ENCODE results near the gene PRX. TPM values are rescaled to one million over a fixed set of nuclear protein-coding genes. Genes with fewer than 3 reads are reported as not detected.

PRX gene
- total RNA-seq, 1 donor from 2014 or later: 2.8 TPM

DNA sequence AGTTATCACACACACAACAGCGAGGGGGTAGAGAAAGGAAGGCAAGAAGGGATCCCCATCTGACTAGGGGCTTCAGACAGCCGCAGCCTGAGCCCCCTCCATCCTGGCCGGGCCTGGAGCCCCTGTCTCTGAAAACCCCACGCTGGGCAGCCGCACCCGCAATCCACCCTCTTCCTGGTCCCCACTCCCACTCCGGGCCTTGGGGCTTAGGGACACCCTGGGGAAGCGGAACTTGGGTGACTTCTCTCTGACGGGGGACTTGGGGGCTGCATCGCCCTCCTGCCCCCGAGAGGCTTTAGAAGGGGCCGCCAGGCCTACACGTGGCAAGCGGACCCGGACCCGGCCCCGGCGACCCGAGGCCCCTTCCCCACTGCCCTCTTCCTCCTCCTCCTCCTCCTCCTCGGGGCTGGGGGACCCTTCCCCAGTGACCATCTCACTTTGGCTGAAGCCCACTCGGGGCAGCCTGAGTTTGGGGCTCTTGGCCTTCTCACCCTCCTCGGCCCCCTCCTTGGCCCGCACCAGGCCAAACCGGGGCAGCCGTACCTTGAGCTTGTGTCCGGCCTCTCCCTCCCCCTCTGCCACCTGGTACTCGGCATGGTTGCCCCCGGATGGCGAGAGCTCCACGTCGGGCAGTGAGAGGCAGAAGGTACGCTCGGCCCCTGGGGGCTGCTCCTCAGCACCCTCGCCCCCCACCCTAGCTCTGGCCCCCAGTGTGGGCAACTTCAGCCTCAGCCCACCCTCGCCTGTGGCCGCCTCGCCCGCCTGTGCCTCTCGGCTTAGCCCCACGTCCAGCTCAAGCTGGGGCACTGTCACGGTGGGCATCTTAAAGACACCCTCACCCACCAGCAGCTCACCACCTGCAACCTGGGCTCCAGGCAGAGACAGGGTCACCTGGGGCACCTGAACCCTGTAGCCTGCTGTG lies 19.0 kb downstream of the PRX start:
- no peak for DNase-seq (ENCODE audit: low read depth, low spot score)
- Mint-ChIP-seq H3K4me3 (no peak overlapping the region), H3K4me1 (peaks cover 3% of the 10 kb centered on the region), H3K27me3 (ENCODE audit: low read depth) (no peaks in the 10 kb centered on the region), H3K36me3 (ENCODE audit: low read depth) (no peaks in the 10 kb centered on the region), H3K27ac (ENCODE audit: unreplicated experiment) (peak overlapping the region; percentile 84), H3K9me3 (no peaks in the 10 kb centered on the region)
- TF ChIP-seq, protein P1, sequence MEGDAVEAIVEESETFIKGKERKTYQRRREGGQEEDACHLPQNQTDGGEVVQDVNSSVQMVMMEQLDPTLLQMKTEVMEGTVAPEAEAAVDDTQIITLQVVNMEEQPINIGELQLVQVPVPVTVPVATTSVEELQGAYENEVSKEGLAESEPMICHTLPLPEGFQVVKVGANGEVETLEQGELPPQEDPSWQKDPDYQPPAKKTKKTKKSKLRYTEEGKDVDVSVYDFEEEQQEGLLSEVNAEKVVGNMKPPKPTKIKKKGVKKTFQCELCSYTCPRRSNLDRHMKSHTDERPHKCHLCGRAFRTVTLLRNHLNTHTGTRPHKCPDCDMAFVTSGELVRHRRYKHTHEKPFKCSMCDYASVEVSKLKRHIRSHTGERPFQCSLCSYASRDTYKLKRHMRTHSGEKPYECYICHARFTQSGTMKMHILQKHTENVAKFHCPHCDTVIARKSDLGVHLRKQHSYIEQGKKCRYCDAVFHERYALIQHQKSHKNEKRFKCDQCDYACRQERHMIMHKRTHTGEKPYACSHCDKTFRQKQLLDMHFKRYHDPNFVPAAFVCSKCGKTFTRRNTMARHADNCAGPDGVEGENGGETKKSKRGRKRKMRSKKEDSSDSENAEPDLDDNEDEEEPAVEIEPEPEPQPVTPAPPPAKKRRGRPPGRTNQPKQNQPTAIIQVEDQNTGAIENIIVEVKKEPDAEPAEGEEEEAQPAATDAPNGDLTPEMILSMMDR (conservative IDR thresholded peaks at IDR 0.05): no peak

DNA sequence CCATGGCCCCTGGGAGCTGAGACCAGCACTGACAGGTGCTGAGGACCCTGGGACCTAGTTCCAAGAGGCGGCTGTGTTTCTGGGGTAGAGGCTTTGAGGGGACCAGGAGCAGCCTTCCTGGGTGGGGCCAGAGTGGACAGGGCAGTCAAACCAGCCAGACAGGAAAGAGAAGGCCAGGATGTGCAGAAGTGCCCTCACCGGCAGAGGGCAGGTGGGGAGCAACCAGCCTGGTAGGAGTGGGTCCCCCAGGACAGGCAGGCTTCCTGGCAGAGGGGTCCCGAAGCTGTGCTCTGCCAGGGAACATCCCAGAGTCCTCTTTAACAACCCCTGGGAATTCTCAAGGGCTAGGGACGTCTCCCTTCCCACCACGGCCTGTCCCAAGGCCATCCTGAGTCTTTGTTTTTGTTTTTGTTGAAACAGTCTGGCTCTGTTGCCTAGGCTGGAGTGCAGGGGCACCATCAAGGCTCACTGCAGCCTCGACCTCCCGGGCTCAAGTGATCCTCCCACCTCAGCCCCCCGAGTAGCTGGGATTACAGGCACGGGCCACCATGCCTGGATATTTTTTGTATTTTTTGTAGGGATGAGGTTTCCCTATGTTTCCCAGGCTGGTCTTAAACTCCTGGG lies 20.2 kb downstream of the PRX start:
- no peak for DNase-seq (ENCODE audit: low read depth, low spot score)
- Mint-ChIP-seq H3K27ac (ENCODE audit: unreplicated experiment) (peak overlapping the region; percentile 84), H3K9me3 (no peaks in the 10 kb centered on the region), H3K4me1 (no peaks in the 10 kb centered on the region), H3K27me3 (ENCODE audit: low read depth) (no peaks in the 10 kb centered on the region), H3K4me3 (no peak overlapping the region), H3K36me3 (ENCODE audit: low read depth) (no peaks in the 10 kb centered on the region)
- TF ChIP-seq, protein P1 (conservative IDR thresholded peaks at IDR 0.05): no peak

DNA sequence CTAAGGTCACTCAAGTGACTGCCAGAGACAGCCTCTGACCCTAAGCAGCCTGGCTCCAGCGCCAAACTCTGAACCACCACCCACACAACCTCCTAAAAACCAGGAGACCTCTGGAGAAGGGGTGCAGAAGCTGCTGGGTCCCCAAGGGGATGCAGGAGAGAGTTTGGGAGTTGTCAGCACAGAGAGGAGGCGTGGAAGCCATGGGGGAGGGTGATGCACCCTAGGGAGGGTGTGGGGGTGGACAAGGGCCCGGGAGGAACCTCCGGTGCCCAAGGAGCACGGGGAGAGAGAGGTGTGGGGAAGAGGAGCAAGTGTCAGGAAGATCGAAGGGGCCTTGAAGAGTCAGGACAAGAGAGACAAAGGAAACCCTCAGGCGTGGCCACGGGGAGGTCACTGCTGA lies 21.1 kb downstream of the PRX start:
- Mint-ChIP-seq H3K27ac (ENCODE audit: unreplicated experiment) (no peak overlapping the region), H3K9me3 (no peaks in the 10 kb centered on the region), H3K4me3 (no peak overlapping the region), H3K4me1 (no peaks in the 10 kb centered on the region), H3K36me3 (ENCODE audit: low read depth) (no peaks in the 10 kb centered on the region), H3K27me3 (ENCODE audit: low read depth) (no peaks in the 10 kb centered on the region)
- no peak for DNase-seq (ENCODE audit: low read depth, low spot score)
- TF ChIP-seq, protein P1 (conservative IDR thresholded peaks at IDR 0.05): no peak

DNA sequence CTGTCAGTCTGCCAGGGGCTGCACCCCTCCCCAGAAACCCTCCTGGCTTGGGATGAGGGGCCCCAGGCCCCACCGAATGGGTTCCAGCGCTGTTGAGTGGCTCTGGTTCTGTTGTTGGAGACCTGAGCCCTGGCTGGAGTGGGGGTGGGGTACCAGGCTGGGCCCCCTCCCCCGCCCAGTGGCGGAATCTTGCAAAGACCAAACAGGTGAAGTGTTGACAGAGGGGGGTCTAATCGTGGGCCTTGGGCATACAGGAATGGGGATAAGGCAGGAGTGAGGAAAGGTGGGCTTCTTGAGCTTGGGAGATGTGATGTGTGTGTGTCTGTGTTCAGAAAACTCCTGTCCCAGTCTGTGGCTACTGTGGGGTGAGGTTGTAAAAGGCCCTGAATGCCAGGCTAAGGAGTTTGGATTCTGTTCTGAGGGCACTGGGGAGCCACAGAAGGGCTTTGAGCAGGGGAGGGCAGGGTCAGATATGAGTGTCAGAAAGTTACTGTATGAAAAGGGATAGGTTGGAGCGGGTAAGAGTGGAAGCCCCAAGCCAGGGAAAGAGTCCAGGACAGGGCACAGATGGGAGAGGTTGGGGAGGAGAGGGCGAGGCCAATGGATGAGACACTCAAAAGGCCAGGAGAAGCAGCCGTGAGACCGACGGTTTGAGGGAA lies 23.0 kb downstream of the PRX start, which contains the start of gene HIPK4:
Gene HIPK4, minus strand, starts transcription at position 98 of the 659 bp plus-strand sequence. CDS start 279 bp downstream, outside the sequence.
- no peaks in the 10 kb centered on the region for H3K9me3 Mint-ChIP-seq
- DNase-seq (ENCODE audit: low read depth, low spot score): no peak
- TF ChIP-seq, protein P1 (conservative IDR thresholded peaks at IDR 0.05): no peak
- no peaks in the 10 kb centered on the region for H3K27me3 Mint-ChIP-seq (ENCODE audit: low read depth)
- H3K4me3 Mint-ChIP-seq: no peak within 1 kb of the TSS
- no peaks in the 10 kb centered on the region for H3K36me3 Mint-ChIP-seq (ENCODE audit: low read depth)
- no peaks in the 10 kb centered on the region for H3K4me1 Mint-ChIP-seq
- no peak within 1 kb of the TSS for H3K27ac Mint-ChIP-seq (ENCODE audit: unreplicated experiment)

DNA sequence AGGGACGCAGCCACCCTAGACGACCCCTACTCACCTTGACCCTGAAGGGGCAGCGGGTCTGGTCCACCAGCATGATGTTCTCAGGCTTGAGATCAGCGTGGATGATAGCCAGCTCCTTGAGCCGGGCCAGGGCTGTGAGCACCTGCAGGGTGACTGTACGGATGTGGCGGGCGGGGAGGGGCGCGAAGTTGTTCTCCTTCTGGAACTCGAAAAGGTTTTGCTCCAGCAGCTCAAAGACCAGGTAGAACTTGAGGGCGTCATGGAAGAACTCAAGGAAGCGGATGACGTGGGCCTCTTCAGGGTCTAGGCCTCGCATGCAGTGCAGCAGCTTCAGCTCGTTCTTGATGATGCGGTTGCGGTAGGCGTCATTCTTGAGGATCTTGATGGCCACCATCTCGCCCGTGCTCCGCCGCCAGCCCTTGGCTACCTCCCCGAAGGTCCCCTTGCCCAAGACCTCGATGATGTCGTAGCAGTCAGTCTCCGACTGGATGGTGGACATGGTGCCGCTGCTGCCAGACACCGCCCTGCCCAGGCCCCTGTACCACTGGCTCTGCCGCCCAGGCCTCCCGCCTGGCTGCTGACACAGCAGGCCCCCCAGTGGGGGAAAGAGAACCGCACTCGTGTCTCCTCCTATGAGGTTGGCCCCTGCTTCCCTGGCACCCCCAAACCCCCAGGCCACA lies 23.6 kb downstream of the PRX start:
- H3K27ac Mint-ChIP-seq (ENCODE audit: unreplicated experiment): no peak overlapping the region
- H3K4me3 Mint-ChIP-seq: no peak overlapping the region
- H3K36me3 Mint-ChIP-seq (ENCODE audit: low read depth): no peaks in the 10 kb centered on the region
- H3K9me3 Mint-ChIP-seq: no peaks in the 10 kb centered on the region
- no peak for DNase-seq (ENCODE audit: low read depth, low spot score)
- no peaks in the 10 kb centered on the region for H3K4me1 Mint-ChIP-seq
- no peaks in the 10 kb centered on the region for H3K27me3 Mint-ChIP-seq (ENCODE audit: low read depth)
- TF ChIP-seq, protein P1 (conservative IDR thresholded peaks at IDR 0.05): no peak
